ENCODE data around the gene SMARCAL1. TPM values are rescaled to one million over a fixed set of nuclear protein-coding genes. Genes with fewer than 3 reads are reported as not detected.

Gene SMARCAL1
- total RNA-seq, 1 experiment from 2014 or later, result 25.4 TPM

DNA sequence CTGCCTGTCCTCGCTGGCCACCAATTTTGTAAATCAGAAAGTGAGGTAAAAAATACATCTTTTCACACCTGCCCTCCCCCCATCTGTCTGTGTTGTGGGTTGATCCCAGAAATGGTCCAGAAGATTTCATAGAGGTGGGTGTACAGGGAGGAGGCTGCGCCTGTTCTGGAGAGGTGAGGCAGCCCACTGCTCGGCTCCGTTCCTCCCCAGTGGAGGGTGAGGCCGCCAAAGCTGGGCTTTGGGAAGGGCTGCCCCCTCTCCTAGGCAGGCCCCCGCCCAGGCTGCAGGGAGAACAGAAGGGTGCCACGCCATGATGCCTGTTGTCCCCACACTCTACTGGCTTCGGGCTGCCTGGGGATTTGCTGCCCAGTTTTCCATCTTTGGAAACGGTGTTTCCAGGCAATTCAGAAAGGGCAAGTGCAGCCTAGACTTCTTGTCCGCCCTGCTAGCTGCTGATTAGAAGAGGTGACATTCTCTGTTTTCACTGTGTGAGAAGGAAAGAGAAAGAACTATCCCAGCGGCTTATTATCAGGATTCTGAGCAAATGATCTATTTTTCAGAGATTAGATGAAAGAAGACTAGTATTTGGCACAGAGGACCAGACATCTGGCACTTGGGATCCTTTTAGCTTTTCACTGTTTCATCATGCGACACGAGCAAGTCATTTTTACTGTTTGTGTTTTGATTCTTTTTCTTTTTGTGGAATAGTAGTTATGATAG, 18.7 kb downstream of the SMARCAL1 start:
- TF ChIP-seq, protein P1, sequence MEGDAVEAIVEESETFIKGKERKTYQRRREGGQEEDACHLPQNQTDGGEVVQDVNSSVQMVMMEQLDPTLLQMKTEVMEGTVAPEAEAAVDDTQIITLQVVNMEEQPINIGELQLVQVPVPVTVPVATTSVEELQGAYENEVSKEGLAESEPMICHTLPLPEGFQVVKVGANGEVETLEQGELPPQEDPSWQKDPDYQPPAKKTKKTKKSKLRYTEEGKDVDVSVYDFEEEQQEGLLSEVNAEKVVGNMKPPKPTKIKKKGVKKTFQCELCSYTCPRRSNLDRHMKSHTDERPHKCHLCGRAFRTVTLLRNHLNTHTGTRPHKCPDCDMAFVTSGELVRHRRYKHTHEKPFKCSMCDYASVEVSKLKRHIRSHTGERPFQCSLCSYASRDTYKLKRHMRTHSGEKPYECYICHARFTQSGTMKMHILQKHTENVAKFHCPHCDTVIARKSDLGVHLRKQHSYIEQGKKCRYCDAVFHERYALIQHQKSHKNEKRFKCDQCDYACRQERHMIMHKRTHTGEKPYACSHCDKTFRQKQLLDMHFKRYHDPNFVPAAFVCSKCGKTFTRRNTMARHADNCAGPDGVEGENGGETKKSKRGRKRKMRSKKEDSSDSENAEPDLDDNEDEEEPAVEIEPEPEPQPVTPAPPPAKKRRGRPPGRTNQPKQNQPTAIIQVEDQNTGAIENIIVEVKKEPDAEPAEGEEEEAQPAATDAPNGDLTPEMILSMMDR (IDR thresholded peaks at IDR 0.05; ENCODE audit: unreplicated experiment), result no peak
- Mint-ChIP-seq H3K27me3 (ENCODE audit: unreplicated experiment) (no peaks in the 10 kb centered on the region), H3K27ac (ENCODE audit: unreplicated experiment) (no peak overlapping the region), H3K9me3 (ENCODE audit: low read depth, unreplicated experiment) (no peaks in the 10 kb centered on the region), H3K4me1 (ENCODE audit: low read depth, unreplicated experiment) (no peaks in the 10 kb centered on the region), H3K36me3 (ENCODE audit: insufficient read depth, unreplicated experiment) (peaks cover 5% of the 10 kb centered on the region), H3K4me3 (ENCODE audit: low read depth, unreplicated experiment) (no peak overlapping the region)
- no peak for DNase-seq
- intact Hi-C loops (cut with micrococcal nuclease; ENCODE audit: unreplicated experiment), result no loop called here
- no TSS peak for BruUV-seq (replicated peaks)
- CTCF ChIA-PET, result no interaction called here

DNA sequence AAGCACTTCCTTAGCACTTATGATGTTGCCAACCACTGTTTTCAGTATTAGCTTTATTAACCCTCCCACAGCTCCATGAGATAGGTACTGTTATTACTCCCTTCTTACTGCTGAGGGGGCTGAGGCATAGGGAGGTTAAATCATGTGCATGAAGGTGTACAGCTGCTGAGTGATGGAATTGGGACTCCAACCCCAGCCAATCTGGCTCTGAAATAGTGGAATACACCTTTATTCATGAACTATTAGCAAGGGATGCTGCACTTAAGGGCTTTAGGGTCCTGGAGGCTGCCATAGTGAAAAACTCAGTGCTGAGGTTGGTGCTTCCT, 19.2 kb downstream of the SMARCAL1 start:
- no peaks in the 10 kb centered on the region for H3K4me1 Mint-ChIP-seq (ENCODE audit: low read depth, unreplicated experiment)
- H3K36me3 Mint-ChIP-seq (ENCODE audit: insufficient read depth, unreplicated experiment), result peaks cover 11% of the 10 kb centered on the region
- no TSS peak for BruUV-seq (replicated peaks)
- intact Hi-C loops (cut with micrococcal nuclease; ENCODE audit: unreplicated experiment), result no loop called here
- CTCF ChIA-PET, result no interaction called here
- no peak overlapping the region for H3K27ac Mint-ChIP-seq (ENCODE audit: unreplicated experiment)
- no peak for DNase-seq
- no peak overlapping the region for H3K4me3 Mint-ChIP-seq (ENCODE audit: low read depth, unreplicated experiment)
- TF ChIP-seq, protein P1 (IDR thresholded peaks at IDR 0.05; ENCODE audit: unreplicated experiment), result no peak
- no peaks in the 10 kb centered on the region for H3K27me3 Mint-ChIP-seq (ENCODE audit: unreplicated experiment)
- no peaks in the 10 kb centered on the region for H3K9me3 Mint-ChIP-seq (ENCODE audit: low read depth, unreplicated experiment)

DNA sequence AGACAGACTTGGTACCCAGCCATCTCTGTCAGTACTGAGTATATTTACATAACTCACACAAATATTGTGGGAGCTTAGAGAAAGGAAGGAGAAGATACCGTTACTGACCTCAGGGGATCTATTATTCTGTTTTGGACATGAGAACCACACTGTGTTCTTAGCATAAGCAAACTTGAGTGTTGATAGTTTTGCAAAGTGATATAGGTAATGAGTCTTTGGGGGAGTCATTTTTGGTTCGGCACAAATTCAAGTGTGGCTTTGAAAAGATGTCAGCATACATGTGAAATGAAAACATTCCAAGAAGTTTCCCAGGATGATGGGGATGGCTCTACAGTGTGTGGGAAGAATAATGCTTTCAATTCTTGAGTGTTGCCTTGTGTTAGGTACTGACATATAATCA, 24.1 kb downstream of the SMARCAL1 start:
- CTCF ChIA-PET, result no interaction called here
- Mint-ChIP-seq H3K9me3 (ENCODE audit: low read depth, unreplicated experiment) (no peaks in the 10 kb centered on the region), H3K27ac (ENCODE audit: unreplicated experiment) (no peak overlapping the region), H3K4me1 (ENCODE audit: low read depth, unreplicated experiment) (no peaks in the 10 kb centered on the region), H3K27me3 (ENCODE audit: unreplicated experiment) (no peaks in the 10 kb centered on the region), H3K4me3 (ENCODE audit: low read depth, unreplicated experiment) (no peak overlapping the region), H3K36me3 (ENCODE audit: insufficient read depth, unreplicated experiment) (peaks cover 17% of the 10 kb centered on the region)
- BruUV-seq (replicated peaks), result no TSS peak
- no peak for DNase-seq
- TF ChIP-seq, protein P1 (IDR thresholded peaks at IDR 0.05; ENCODE audit: unreplicated experiment), result no peak
- intact Hi-C loops (cut with micrococcal nuclease; ENCODE audit: unreplicated experiment), result no loop called here

DNA sequence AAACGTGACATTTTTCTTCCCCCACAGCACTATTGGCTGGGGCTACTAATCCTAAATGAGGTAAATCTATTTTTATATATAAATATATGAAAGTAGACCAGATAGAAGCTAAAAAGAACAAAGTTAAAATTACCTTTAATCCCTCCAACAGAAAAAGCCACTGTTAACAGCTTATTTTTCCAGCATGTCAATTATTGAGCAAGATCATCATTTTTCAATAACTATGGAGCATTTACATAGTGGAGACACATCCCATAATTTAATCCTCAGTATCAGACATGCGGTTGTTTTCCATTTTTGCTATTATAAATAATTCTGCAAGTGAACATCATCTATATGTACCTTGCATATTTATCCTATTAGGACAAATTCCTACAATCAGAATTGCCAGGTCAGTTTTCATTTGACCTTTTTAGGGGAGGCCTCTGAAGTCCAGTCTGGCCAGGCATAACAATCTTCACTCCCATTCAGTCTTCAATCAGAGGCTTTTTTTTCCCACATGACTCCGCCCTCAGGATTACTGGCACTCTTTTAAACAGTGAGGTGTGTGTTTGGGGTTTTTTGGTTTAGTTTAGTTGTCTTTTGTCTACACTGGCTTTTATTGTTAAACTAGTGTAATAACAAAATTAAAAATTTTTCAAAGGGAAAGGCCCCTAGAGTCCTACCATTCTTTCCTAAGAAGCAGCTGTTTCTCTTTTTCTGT, 29.2 kb downstream of the SMARCAL1 start:
- Mint-ChIP-seq H3K4me1 (ENCODE audit: low read depth, unreplicated experiment) (no peaks in the 10 kb centered on the region), H3K27me3 (ENCODE audit: unreplicated experiment) (no peaks in the 10 kb centered on the region), H3K4me3 (ENCODE audit: low read depth, unreplicated experiment) (no peak overlapping the region), H3K36me3 (ENCODE audit: insufficient read depth, unreplicated experiment) (peaks cover 17% of the 10 kb centered on the region), H3K9me3 (ENCODE audit: low read depth, unreplicated experiment) (no peaks in the 10 kb centered on the region), H3K27ac (ENCODE audit: unreplicated experiment) (no peak overlapping the region)
- DNase-seq, result no peak
- no TSS peak for BruUV-seq (replicated peaks)
- intact Hi-C loops (cut with micrococcal nuclease; ENCODE audit: unreplicated experiment), result no loop called here
- CTCF ChIA-PET, result interaction anchor here (0.6 kb wide), 1 partner anchor 1313 kb away, joined by 3 read pairs; no protein-coding TSS in a partner anchor
- TF ChIP-seq, protein P1 (IDR thresholded peaks at IDR 0.05; ENCODE audit: unreplicated experiment), result no peak

Measured in Calu3 (cell line).